GM04504 (cell line): ENCODE measurements around the gene RAPGEF5.
A peak's percentile ranks its signal among the peaks of the same experiment; 100 is the strongest.

ENCODE experiments used
- DNase-seq: peaks from one replicate; pipeline ENCODE4 v3.0.0-alpha.2; 2012; ENCODE audit warnings: low read depth

RAPGEF5 gene

GRCh38 chr7:22378199-22378980, 21.4 kb upstream of the RAPGEF5 start:
- no peak for DNase-seq

DNA sequence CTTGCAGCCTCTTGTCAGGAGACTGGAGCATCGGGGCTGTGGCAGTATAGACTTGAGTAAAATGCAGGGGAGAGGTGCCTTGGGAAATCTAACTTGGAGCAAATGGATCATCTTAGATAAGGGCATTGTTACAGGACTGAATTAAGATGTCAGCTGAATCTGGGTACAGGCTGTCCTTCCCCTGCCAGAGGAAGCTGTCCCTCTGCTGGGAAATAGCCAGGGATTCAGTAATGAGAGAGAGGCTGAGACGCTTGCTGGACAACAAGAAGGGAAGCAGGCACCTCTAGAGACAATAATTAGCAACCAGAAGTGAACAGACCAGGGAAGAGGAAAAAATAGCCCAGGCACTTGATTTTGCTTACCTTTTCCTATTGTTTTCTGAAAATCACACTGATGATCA, 20.7 kb upstream of the RAPGEF5 start:
- no peak for DNase-seq

DNA sequence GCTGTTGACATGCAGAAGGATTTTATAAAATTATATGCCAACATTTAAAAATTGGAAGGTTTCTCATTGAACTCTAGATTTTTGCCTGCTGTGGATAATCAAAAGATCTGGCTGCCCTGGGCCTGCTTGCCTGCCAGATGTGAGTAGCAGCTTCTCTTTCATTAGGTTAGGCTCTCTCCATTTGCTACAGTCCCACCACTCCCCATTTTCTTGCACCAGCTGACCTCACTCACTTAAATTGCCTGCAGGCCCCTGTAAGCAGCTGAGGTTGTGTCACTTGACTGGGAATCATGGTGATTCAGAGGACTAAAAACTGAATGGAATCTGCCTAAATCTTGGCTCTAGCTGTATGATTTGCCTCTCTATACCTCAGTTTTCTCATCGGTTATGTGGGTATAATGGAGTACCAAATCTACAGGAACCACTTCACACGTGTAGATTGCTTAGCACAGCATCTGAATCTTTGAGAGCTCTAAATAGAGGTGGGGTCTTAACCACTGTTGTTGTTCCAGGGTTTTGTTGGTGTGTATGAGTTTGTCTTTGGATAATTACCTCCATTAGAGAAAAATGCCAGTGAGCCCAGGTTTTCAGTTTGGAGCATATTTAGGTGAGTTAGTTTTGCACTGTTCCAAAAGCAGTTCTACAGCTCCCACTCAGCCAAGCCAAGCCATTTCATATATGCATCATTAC, 18.6 kb upstream of the RAPGEF5 start:
- peak; percentile 27 for DNase-seq

- DNase-seq: no peak
These were observed 17.0 kb upstream of the RAPGEF5 start for GRCh38 chr7:22373911-22374310.

DNA sequence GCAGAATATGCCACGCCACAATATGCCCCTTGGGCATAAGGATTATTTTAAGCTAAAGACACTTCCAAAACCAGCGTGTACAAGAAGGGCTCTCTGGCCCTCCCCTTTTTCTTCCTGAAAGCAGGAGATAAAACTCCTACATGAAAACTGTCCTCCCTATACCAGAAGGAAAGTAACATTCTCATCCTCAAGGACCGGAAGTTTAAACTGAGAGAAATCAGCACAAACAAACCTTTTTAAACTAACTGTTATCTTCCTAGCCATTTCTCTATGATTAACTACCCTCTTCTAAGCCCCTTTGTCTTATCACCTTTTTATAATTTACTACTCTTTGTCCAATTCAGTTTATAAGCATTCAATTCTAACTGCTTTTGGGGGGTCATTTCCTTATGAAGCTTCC, 16.4 kb upstream of the RAPGEF5 start:
- no peak for DNase-seq

DNA sequence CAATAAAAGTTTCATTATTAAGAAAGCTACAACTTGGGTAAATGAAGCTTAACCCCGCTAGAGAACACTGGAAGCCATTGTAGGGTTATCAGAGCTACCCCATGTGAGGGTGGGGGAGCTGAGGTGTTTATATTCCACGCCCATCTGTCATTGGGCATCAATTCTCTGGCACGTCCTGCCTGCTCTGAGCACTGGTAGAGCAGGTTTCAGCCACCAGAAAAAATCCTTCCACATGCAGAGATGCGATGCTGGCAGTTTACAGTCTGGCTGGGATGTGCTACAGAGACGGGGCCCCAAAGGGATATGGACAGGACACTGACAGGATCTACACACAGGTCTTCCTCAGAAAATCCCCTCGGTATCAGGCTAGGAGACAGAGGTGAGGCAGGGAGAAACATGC, 15.9 kb upstream of the RAPGEF5 start:
- no peak for DNase-seq

DNA sequence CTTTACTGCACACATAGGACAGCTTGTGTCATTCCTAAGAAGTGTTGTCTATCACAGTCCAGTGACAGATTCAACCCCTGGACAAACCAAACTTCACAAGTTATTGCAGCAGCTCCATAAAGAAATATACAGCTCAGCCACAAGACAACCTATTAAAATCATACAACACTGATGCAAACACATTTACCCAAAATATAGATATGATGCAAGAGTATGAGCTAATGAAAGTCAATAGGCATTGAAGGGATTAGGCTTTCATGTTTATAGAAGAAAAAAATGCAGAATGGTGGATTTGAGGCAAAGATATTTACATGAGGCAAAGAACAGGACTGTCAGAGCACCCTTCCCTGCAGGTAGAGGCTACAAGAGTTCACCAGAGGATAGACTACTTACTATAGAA, 14.9 kb upstream of the RAPGEF5 start:
- DNase-seq: no peak

DNA sequence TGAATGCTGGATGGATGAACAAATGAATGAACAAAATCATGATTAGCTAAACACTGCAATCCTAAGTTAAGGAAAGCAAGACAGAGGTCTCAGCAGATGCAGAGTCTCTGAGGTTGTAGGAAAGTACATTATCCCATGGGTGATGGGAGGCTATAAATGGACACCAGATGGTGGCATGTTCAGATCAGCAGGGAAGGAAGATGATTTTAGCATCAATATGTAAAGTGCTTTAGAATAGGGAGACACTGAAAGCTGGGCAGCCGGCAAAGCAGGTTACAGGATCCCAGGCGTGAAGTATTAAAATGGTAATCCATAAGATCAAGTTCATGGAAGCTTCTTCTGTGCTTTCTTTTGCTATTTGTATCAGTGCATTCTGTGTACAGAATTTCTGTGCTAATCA, 7.9 kb upstream of the RAPGEF5 start:
- DNase-seq: no peak

DNA sequence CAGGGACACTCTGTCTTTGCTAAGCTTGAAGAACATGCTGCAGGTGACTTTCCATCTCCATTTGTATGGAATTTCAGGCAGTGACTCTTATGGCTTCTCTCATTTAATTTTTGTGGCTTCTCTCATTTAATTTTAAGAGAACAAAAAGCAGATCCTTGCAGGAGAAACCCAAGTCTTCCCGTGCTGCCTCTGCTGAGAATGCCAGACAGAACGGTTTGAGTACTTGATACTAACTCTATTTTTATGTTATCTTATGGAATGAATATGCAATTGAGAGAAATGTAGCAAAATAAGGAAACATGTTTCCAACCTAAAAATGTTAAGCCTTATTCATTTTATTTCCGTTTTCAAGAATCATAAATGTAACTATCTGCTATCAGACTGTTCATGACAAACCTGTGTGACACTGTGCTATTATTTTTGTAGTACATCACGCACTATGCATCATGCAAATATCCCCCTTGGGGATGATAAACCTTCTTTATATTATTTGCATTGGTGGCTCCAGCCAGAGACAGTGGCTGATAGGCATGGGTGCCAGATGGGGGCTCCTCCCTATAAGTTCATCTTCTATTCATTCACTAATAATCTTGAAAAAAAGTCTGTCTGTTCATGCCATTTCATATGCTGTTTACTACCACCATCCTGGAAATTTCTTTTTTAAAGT, 6.9 kb upstream of the RAPGEF5 start:
- DNase-seq: no peak

- DNase-seq: no peak
These were observed 4.8 kb upstream of the RAPGEF5 start for GRCh38 chr7:22361795-22362194.

- DNase-seq: no peak
These were observed 4.4 kb upstream of the RAPGEF5 start for GRCh38 chr7:22361320-22361719.

- no peak for DNase-seq
These were observed 2.1 kb upstream of the RAPGEF5 start for GRCh38 chr7:22358820-22359697.

- DNase-seq: no peak
These were observed 589 bp upstream of the RAPGEF5 start for GRCh38 chr7:22357311-22358175.

DNA sequence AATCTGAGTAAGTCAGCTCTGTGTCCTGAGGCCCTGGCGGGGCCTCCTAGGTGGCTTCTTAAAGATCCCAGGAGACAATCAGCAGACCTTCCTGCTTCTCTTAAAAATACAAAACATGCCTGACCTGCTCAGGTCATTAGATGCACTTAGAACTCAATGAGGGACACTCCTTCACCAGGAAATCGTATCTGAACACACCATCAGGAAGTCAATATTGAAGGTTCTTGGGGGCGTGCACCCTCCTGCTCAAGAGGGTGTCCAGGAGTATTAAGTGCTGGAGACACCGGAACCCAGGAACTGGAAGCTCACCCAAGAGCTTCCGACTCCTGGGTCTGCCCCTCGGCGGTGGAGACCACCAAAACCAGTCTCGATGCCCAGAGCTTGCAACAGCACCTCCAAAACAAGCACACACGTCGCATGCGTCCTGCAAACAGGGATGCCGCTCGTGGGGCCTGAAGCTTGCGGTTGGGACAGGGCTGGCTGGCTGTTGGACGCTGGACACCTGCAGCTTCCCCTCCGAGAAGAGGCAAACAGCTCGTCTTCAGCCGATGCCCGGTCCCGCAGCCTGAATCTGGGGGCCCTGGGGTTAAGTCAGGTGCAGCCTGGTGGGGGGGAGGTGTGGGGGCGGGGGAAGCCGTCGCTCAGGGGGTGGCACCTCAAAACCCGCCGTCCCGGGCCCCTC, 803 bp downstream of the RAPGEF5 start:
- no peak for DNase-seq

DNA sequence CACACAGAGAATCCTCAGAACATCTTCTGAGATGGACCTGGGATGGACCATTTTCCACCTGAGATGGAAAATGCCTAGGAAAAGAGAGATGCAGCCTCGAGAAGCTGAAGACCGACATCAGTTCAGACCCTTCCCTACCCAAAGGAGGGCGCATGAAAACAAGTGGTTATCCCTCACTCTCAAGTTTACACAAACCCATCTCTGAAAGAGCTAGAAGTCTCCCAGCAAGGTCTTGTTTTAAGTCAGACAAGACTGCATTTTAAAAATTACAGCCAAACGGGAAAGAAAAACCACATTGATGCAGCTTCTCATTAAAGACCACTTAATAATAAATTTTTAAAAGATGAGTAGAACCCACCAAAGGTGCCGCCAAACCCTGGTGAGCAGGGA, 1.3 kb downstream of the RAPGEF5 start:
- DNase-seq: no peak

DNA sequence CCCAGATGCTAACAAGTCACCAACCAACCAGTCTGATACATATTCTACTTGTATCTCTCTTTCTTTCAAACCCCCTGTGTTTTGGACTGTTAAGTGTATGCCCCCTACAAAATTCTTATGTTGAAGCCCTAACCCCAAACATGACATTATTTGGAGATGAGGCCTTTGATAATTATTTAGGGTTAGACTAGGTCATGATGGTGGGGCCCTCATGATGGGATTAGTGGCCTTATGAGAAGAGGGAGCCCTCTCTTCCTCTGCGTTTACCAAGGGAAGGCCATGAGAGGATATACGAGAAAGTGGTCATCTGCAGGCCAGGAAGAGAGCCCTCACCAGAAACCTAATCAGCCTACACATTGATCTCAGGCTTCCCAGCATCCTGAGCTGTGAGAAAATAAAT, 2.5 kb downstream of the RAPGEF5 start:
- no peak for DNase-seq

DNA sequence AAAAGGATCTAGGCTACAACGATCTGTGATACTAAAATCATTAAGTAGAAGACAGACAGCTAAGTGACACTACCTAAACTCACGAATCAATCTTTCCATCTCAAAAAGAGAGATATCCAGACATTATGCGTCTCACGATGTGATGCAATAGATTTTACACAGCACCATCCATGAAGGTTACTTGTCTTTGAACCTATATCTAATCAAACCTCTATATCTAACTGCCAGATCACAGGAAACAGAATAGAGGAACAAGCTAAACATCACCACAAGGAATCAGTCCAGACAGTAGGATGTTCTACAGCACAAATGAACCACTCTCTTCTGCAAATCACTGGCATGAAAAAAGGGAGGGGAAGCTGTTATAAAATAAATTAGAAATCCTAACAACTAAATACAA, 4.1 kb downstream of the RAPGEF5 start:
- no peak for DNase-seq

GRCh38 chr7:22351878-22352277, 5.1 kb downstream of the RAPGEF5 start:
- DNase-seq: no peak

DNA sequence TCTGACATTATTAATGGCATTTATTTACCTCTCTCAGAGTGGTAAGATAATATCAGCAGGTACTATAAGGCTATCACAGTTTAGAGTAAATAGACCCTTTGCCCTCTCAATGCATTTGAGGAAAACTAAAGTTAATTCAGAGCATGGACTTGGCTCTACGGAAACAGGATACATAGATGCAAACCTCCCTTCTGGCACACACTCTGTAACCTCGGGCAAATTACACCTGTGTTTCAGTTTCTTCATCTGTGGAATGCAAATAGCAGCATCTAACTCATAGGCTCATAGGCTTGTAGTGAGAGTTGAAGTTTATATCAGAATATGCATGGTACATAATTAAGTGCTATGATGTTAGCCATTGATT, 5.6 kb downstream of the RAPGEF5 start:
- DNase-seq: no peak

GRCh38 chr7:22350466-22351328, 6.3 kb downstream of the RAPGEF5 start:
- peak; percentile 29 for DNase-seq
